HT-29 (cell line): ENCODE results near the gene LMBRD1. TPM values are rescaled to one million over a fixed set of nuclear protein-coding genes. Genes with fewer than 3 reads are reported as not detected.
"Not testable (repeated sequence)": the region's sequence is repeated elsewhere in the genome, so short reads cannot be mapped to it uniquely, and the experiment has no call there.

Experiments used
- DNase-seq: peaks from one replicate; pipeline ENCODE4 v3.0.0-alpha.2; 2015; ENCODE audit warnings: low spot score
- total RNA-seq: library from RNA; depleted of rRNA; stranded (reverse); fragments of >200 nt; shearing (Covaris generic); gene quantifications from 2 replicates; pipeline ENCODE4 v1.2.3, GENCODE V29; 2014

LMBRD1 gene
- total RNA-seq, 1 experiment from 2014 or later = 7.5 TPM

GRCh38 chr6:69756366-69756765 lies 40.4 kb downstream of the LMBRD1 start:
- no peak for DNase-seq

DNA sequence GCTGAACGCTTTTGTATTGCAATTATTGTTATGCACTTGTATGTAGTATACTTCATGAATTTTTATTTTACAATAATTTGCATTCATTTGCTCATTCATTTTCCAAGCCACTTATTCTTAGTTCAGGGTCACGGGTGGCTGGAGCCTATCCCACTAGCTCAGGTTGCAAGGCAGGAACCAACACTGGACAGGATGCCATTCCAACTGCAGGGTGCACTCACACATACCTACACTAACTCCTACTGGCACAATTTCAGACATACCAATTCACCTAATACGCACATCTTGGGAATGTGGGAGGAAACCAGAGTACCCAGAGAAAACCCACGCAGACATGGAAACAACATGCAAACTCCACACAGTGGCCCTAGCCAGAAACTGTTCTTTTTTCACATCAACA lies 61.8 kb downstream of the LMBRD1 start:
- DNase-seq = no peak

GRCh38 chr6:69732640-69733039 lies 64.2 kb downstream of the LMBRD1 start:
- peak; percentile 26 for DNase-seq

DNA sequence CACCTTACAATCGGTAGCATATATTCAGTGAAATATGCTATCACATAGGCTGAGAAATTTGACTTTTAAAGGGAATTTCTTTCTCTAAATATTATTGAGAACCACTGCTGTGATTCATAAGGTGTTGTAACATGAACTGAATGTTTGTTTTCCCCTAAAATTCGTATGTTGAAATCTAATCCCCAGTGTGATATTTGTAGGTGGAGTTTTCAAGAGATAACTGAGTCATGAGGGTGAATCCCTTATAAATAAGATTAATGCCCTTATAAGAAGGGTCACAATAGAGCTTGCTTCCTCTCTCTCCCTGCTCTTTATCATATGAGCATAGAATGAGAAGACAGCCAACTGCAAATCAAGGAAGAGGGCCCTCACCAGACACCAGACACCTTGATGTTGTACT lies 64.8 kb downstream of the LMBRD1 start:
- DNase-seq = no peak

DNA sequence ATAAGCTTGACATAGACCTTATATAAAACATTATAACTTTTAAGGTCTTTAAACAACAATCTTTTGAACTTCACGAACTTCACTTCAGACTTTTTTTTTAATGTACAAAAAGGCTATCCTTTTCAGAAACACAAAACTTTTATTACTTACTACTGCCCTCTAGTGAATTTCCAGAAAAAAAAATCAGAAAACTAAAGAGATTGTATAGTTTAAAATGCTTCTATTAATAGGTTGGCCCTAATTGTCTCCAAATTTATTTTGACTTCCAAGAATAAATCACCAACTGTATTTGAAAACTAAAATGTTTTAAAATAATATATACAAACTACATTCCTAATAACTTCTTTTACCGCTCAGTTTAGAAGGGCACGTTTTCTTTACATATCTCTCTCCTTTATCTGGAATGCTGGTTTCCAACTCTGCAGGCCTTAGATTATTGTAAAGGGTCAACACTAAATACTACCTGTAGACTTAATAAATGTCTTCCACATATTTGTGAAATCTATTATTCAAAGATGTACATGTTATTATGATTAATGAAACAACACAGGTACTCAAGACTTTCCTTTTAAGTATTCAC lies 66.8 kb downstream of the LMBRD1 start:
- peak; percentile 10 for DNase-seq

- no peak for DNase-seq
Observed at GRCh38 chr6:69722683-69723082, 74.1 kb downstream of the LMBRD1 start.

GRCh38 chr6:69719602-69720193 lies 77.1 kb downstream of the LMBRD1 start:
- peak; percentile 29 for DNase-seq

GRCh38 chr6:69706724-69707123 lies 90.1 kb downstream of the LMBRD1 start:
- no peak for DNase-seq

DNA sequence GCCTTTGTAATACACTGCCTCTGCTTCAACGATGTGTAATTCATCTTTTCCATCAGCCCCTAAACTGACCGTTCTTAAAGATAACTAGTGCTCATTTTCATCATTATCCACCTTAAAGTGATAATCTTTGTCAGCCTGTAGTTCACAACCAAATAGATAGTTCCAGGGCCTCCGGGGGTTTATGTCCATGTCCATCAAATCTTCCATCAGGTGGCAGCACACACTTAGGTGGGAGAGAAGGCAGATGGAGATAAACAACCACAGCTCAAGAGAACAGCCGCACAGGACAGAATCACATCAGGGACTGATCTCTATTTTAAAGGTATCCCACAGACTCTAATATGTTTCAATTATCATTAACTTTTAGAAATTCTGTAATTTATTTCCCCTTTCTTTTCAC lies 90.9 kb downstream of the LMBRD1 start:
- DNase-seq = peak; percentile 7

DNA sequence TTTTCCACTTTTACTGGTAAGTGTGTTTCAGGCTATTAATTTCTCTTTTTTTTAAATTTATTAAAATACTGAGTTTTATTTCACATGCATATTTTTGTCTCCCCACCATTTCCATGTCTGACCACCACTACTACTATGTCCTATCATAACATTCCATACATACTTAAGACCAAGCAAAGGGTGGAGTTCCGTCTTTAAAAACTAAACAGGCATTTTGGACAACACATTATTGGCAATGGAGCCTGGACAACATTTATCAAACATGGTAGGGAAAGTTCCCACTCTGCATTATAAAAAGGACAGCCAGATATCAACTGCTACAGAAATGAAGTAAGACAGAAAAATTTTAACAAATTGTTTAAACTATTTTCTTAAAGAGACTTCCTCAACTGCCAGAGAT lies 91.9 kb downstream of the LMBRD1 start:
- no peak for DNase-seq

GRCh38 chr6:69699655-69700054 lies 97.2 kb downstream of the LMBRD1 start:
- DNase-seq = no peak

DNA sequence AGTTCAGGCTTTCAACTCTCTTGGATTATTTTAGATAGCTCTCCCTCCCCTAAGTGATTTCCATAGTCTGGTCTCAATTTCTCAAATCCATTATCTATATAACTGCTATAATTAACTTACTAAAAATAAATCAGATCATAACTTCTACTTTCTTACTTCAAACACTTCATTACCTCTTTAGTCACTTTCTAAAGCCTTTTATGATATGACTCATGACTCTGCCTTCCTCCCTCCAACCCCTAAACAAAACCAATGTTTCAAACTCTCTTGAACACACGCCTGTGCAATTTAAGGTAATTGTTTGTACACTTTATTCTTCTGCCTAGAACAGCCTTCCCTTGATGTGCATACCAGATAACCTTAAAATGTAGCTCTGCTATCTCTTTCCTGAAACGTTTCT lies 100.5 kb downstream of the LMBRD1 start:
- no peak for DNase-seq

GRCh38 chr6:69693762-69694161 lies 103.0 kb downstream of the LMBRD1 start:
- DNase-seq = no peak

DNA sequence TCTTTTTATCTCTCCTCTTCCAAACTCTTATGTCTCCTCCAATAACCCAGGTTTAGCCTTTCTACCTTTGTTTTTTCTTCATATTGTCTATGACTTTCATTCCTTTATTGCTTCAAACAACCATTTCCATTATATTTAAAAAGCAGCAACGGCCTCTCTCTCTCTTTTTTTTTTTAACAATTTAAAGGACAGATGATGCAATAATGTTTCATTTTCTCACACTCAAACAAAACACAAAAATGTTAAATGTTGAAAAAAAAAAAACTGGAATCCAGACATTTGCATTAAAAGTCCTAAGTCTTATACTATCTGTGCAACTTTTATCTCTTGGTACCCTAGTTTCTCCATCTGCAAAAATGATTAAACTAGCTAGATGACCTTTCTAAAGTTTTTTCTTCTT lies 105.8 kb downstream of the LMBRD1 start:
- no peak for DNase-seq

DNA sequence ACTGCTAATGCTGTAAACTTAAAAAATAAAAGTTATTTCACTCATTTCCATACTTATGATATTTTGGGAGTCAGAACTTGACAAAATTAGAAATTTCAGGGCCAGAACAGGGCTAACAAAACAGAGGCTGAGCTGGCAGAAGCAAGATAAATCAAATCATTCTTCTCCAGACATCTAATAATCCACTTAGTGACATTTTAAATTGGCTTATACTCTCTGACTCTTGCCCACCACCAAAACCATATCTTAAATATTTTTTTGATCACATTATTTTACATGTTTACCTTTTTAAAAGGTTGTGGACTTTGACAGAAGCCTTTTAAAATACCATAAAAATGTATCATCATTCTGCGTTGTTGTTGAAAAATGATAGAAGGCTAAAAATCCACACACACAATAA lies 116.5 kb downstream of the LMBRD1 start:
- no peak for DNase-seq

GRCh38 chr6:69673298-69673697 lies 123.5 kb downstream of the LMBRD1 start:
- DNase-seq = peak; percentile 11

- no peak for DNase-seq
Observed at GRCh38 chr6:69668916-69669315, 127.9 kb downstream of the LMBRD1 start.

GRCh38 chr6:69666779-69667178 lies 130.0 kb downstream of the LMBRD1 start:
- DNase-seq = not testable (repeated sequence)

DNA sequence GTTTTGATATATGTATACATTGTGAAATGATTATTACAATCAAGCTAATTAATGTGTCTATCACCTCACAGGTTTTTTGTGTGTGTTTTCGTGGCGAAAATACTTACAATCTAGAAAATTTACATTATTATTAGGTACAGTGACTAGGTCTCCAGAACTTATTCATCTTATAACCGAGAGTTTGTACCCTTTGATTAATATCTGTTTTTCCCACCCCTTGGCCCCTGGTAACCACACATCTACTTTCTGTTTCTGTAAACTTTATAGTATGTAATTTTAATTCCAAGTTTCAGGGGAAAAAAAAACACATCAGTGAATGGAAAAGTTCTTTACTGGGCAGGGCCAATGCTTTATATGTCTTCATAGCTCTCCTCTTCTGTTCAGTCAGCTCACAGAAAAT lies 131.4 kb downstream of the LMBRD1 start:
- DNase-seq = no peak

GRCh38 chr6:69664551-69664950 lies 132.3 kb downstream of the LMBRD1 start:
- no peak for DNase-seq

DNA sequence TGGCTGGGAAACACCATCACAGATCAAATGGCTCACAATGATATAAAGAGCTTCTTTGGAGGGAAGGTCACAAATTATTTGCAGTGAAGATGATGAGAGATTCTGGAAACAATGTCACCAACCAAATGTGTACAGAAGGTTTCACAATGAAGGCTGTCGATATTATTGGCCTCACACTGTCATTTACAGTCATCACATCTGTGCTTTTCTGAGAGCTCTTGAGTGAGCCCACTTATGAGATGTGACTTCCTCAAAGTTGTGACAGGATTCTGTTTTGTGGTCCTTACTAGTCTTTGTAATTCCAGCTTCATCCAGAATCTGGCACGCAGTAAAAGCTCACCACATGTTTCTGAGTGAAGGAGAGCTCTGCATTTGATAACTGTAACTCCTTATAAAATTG lies 133.6 kb downstream of the LMBRD1 start:
- no peak for DNase-seq

DNA sequence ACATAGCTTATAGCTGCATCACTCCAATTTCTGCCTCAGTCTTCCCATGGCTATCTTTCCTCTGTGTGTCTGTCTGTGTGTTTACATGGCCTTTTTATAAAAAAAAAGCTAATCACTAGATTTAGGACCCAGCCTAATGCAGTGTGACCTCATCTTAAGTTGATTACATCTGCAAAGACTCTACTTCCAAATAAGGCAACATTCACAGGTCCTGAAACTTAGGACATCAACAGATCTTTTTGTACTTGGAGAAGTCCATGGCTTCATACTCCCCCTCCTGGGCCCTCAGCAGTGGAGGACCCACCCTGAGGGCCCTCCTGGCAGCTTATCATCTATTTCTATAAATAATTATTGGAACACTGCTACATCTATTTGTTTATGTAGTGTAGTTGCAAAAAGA lies 146.1 kb downstream of the LMBRD1 start:
- DNase-seq = no peak

DNA sequence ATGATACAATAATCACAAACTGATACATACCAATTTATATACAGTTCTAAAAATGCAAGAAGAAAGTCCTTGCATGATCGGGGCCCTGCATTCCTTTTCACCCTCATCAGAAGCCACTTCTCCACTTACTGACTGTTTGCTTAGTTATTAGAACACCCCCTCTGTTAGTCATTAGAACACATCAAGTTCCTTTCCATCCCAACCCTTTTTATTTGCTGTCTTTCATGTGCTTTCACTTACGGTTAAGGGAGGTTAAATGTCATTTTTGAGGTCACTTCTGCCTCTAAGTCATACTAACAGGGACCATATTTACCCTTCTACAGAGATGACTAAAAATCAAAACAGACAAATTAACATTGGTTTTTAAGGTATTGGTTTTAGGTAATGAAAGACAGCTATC lies 149.1 kb downstream of the LMBRD1 start:
- no peak for DNase-seq

GRCh38 chr6:69643688-69644087 lies 153.1 kb downstream of the LMBRD1 start:
- DNase-seq = no peak
